Activated T-cell treated with anti-CD3 and anti-CD28 coated beads, Interleukin-2, amount 50 U/mL, for 4 hours (primary cell): ENCODE measurements around the gene RIIAD1. TPM values are rescaled to one million over a fixed set of nuclear protein-coding genes. Genes with fewer than 3 reads are reported as not detected.
"Not testable (repeated sequence)": the region's sequence is repeated elsewhere in the genome, so short reads cannot be mapped to it uniquely, and the experiment has no call there.

Source experiments
- ATAC-seq, 2 donors: fragments of 200-7000 bp; cut with Tn5 transposase; one replicate each; pipeline ENCODE4 v1.10.0; 2021
- DNase-seq: peaks from one replicate; pipeline ENCODE4 v3.0.0-alpha.2; 2020
- H3K27me3 Mint-ChIP-seq: one replicate; pipeline ENCODE4 v1.8.0; 2021; ENCODE audit warnings: low read depth, mixed read lengths
- H3K36me3 Mint-ChIP-seq: one replicate; pipeline ENCODE4 v1.8.0; 2022; ENCODE audit warnings: mixed read lengths; ENCODE audit not compliant: insufficient read depth
- H3K4me1 Mint-ChIP-seq: one replicate; pipeline ENCODE4 v1.8.0; 2021; ENCODE audit warnings: low read depth, mixed read lengths
- H3K4me3 Mint-ChIP-seq: one replicate; pipeline ENCODE4 v1.8.0; 2021; ENCODE audit warnings: mild to moderate bottlenecking, moderate library complexity, mixed read lengths
- H3K9me3 Mint-ChIP-seq: one replicate; pipeline ENCODE4 v1.8.0; 2021; ENCODE audit warnings: mixed read lengths
- total RNA-seq, 3 donors: library from RNA; stranded (reverse); gene quantifications; one replicate each; pipeline ENCODE4 v1.2.1, GENCODE V29; 2021

RIIAD1 gene
- total RNA-seq, 3 donors from 2014 or later: not detected

DNA sequence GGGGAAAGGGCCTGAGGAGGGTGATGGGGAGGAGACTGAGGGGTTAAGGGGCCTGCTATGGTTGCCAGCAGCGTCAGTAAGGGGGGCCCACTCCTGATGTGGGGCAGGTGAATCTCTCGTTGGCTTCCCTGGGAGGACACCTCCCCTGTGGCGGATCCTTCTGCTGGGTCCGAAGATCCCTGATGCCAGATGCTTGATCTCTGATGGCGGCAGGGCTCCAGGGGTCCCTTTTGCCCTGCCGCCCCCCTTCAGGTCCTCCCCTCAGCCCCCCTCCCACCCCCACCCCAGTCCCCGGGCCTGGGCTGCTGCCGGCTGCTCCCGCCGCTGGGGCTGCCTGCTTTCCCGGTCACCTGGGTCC lies 4.9 kb upstream of the RIIAD1 start:
- no peak for ATAC-seq
- H3K4me3 Mint-ChIP-seq: no peak overlapping the region
- peaks cover 21% of the 10 kb centered on the region for H3K4me1 Mint-ChIP-seq
- H3K27me3 Mint-ChIP-seq: peaks cover 50% of the 10 kb centered on the region
- H3K9me3 Mint-ChIP-seq: no peaks in the 10 kb centered on the region
- no peaks in the 10 kb centered on the region for H3K36me3 Mint-ChIP-seq
- DNase-seq: no peak

GRCh38 chr1:151716771-151717631 lies 4.3 kb upstream of the RIIAD1 start, which contains the start of gene CELF3:
TSS of gene CELF3 (minus strand) at chr1:151716803. CDS start at chr1:151716020, 783 bp downstream.
- no peak for ATAC-seq
- Mint-ChIP-seq H3K9me3 (no peaks in the 10 kb centered on the region), H3K27me3 (peaks cover 51% of the 10 kb centered on the region), H3K4me3 (no peak within 1 kb of the TSS), H3K4me1 (peaks cover 27% of the 10 kb centered on the region), H3K36me3 (no peaks in the 10 kb centered on the region)
- no peak for DNase-seq

DNA sequence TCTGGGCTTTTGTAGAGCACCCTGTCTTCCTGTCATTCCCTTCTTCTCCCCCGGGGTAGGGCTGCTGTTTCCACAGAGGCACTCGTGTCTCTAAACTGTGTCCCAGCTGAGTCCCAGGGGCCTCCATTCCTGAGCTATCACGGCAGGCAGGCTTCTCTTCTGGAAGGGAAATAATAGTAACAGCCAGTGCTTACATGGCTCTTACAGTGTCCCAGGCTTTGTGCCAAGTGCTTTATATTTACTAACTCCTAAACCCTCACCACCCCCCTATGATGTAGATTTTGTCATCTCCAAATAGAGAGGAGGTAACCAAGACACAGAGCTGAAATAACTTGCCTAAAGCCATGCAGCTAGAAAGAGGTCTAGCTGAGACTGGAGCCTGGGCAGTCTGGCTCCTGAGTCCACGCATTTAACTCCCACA lies 3.3 kb upstream of the RIIAD1 start:
- H3K9me3 Mint-ChIP-seq: no peaks in the 10 kb centered on the region
- H3K4me3 Mint-ChIP-seq: no peak overlapping the region
- H3K4me1 Mint-ChIP-seq: peaks cover 29% of the 10 kb centered on the region
- peaks cover 55% of the 10 kb centered on the region for H3K27me3 Mint-ChIP-seq
- DNase-seq (no peak), ATAC-seq (no peak)
- H3K36me3 Mint-ChIP-seq: no peaks in the 10 kb centered on the region

- H3K4me3 Mint-ChIP-seq: no peak overlapping the region
- peaks cover 54% of the 10 kb centered on the region for H3K27me3 Mint-ChIP-seq
- no peaks in the 10 kb centered on the region for H3K9me3 Mint-ChIP-seq
- no peak for DNase-seq
- peaks cover 29% of the 10 kb centered on the region for H3K4me1 Mint-ChIP-seq
- H3K36me3 Mint-ChIP-seq: no peaks in the 10 kb centered on the region
- ATAC-seq: no peak
Observed at GRCh38 chr1:151718666-151719065, 2.7 kb upstream of the RIIAD1 start.

DNA sequence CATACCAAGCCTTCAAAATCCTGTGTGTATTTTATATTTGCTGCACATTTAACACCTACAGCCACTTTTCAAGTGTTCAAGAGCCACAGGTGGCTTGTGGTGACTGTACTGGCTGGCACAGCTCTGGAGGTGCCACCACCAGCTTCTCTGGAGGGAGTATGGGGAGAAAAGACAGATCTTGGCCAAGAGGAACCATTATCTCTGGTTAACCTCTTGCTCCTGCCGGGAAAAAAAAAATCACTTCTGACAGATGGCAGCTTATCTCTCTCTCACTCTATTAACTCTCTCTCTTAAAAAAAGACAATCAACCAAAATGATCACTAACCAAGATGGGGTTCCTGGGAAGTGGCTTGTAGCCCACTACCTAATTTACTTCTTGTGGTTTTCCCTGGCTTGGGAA lies 1.2 kb upstream of the RIIAD1 start:
- no peak for DNase-seq
- Mint-ChIP-seq H3K4me3 (no peak overlapping the region), H3K4me1 (peaks cover 29% of the 10 kb centered on the region), H3K36me3 (no peaks in the 10 kb centered on the region), H3K9me3 (no peaks in the 10 kb centered on the region), H3K27me3 (peaks cover 58% of the 10 kb centered on the region)
- ATAC-seq: no peak

DNA sequence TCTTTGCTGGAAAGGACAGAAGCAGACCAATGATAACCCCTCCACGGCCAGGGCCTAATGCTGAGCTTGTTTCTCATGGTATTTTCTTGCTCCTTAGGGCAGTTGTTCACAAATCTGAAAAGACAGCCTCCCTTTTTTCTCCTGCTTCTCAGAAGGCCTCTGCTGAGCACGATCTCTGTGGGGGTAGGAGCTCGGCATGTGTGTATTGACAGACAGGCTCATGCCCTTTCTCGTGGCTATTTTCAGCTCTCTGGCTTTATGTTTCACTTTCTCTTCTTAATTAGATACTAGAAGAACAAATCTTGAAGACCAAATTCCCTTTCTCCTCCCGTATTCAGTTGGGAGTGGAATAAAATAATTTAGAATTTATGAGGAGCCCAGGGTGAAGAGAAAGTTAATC lies 768 bp upstream of the RIIAD1 start:
- DNase-seq: no peak
- no peaks in the 10 kb centered on the region for H3K36me3 Mint-ChIP-seq
- ATAC-seq: no peak
- H3K27me3 Mint-ChIP-seq: peaks cover 58% of the 10 kb centered on the region
- peaks cover 29% of the 10 kb centered on the region for H3K4me1 Mint-ChIP-seq
- no peaks in the 10 kb centered on the region for H3K9me3 Mint-ChIP-seq
- H3K4me3 Mint-ChIP-seq: peak overlapping the region; percentile 72

- no peak for ATAC-seq
- H3K4me3 Mint-ChIP-seq: peak overlapping the region; percentile 78
- no peaks in the 10 kb centered on the region for H3K36me3 Mint-ChIP-seq
- peaks cover 60% of the 10 kb centered on the region for H3K27me3 Mint-ChIP-seq
- no peaks in the 10 kb centered on the region for H3K9me3 Mint-ChIP-seq
- H3K4me1 Mint-ChIP-seq: peaks cover 27% of the 10 kb centered on the region
- DNase-seq: no peak
Observed at GRCh38 chr1:151721788-151722510, 627 bp downstream of the RIIAD1 start.

DNA sequence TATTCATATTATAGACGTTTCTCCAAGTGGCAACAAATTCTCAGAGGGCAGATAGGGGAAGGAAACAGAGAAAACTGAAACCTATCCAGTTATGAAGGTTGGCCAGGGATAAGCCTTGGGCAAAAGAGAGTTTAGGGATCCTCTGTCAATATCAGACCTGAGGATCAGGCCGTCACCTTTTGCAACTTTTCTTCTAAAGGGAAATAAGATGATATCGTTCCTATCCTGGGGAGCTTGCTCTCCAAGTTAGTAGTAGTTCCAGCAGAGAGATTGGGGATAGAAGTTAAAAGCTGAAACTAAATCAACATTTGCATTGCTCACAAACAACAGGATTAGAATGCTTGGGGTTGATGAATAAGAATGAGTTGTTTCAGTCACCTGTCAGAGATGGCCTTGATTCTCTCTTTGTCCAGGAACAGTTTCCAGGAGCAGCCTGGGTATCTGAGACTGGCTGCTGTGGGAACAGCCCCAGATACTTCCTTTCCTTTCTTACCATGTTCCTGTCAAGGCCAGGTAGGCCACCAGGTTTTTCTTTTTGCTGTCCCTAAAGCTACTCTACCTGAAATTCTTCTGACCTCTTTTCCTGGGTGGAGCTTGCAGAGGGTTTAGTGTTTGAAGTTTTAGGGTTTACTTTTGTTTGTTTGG lies 2.5 kb downstream of the RIIAD1 start:
- no peaks in the 10 kb centered on the region for H3K9me3 Mint-ChIP-seq
- H3K4me1 Mint-ChIP-seq: peaks cover 20% of the 10 kb centered on the region
- no peak overlapping the region for H3K4me3 Mint-ChIP-seq
- ATAC-seq (no peak), DNase-seq (no peak)
- H3K27me3 Mint-ChIP-seq: peaks cover 58% of the 10 kb centered on the region
- no peaks in the 10 kb centered on the region for H3K36me3 Mint-ChIP-seq

- Mint-ChIP-seq H3K27me3 (peaks cover 69% of the 10 kb centered on the region), H3K4me3 (no peak overlapping the region), H3K36me3 (no peaks in the 10 kb centered on the region), H3K9me3 (no peaks in the 10 kb centered on the region), H3K4me1 (no peaks in the 10 kb centered on the region)
- ATAC-seq: no peak
- no peak for DNase-seq
Observed at GRCh38 chr1:151728151-151729054, 7.1 kb downstream of the RIIAD1 start.

DNA sequence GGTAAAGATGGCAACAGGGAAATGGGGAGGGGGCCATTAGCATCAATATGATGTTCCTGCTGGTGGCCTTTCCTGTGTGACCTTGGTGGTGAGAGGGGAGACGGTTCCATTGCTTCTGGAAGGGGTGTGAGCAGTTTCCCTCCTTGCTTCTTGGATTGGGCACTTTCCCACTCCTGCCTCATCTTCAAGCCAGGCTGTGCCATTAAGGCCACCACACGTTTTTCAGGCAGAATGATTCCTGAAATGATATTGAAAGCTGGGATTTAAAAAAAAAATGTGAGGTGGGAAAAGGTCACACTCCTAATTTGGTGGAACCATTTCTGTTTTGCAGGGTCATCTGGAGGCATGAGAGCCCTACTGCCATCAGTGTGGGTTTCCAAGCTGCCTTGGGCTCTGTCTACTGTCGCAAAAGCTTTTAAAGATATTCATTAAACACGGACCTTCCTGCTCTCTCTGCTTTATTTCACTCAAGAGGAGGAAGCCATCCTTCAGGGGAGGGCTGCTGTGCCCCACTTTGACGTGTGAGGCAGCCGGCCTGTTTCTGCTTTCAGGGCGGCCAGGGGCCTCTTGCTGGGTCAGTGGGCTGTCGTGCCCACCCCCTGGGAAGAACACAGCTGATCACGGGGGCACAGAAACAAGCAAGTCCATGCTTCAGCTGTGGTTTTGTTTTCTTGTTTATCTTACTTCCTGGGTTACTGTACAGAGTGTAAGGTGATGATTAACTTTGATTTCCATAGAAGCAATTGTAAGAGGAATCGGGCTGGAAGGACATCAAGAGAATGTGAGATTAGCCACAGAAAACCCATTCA lies 8.0 kb downstream of the RIIAD1 start:
- no peak for ATAC-seq
- H3K27me3 Mint-ChIP-seq: peaks cover 61% of the 10 kb centered on the region

GRCh38 chr1:151729966-151730291 lies 8.6 kb downstream of the RIIAD1 start:
- Mint-ChIP-seq H3K4me1 (no peaks in the 10 kb centered on the region), H3K36me3 (no peaks in the 10 kb centered on the region), H3K4me3 (no peak overlapping the region), H3K9me3 (no peaks in the 10 kb centered on the region), H3K27me3 (peaks cover 58% of the 10 kb centered on the region)
- ATAC-seq (no peak), DNase-seq (no peak)

More for the DNA sequence above, 8.0 kb downstream of the RIIAD1 start:
- no peak for DNase-seq
- no peaks in the 10 kb centered on the region for H3K36me3 Mint-ChIP-seq
- no peaks in the 10 kb centered on the region for H3K9me3 Mint-ChIP-seq
- no peak overlapping the region for H3K4me3 Mint-ChIP-seq
- H3K4me1 Mint-ChIP-seq: no peaks in the 10 kb centered on the region

GRCh38 chr1:151733126-151733525 lies 11.8 kb downstream of the RIIAD1 start:
- H3K4me1 Mint-ChIP-seq: no peaks in the 10 kb centered on the region
- DNase-seq: no peak
- H3K36me3 Mint-ChIP-seq: no peaks in the 10 kb centered on the region
- H3K9me3 Mint-ChIP-seq: peaks cover 10% of the 10 kb centered on the region
- H3K4me3 Mint-ChIP-seq: no peak overlapping the region
- no peak for ATAC-seq
- peaks cover 32% of the 10 kb centered on the region for H3K27me3 Mint-ChIP-seq

GRCh38 chr1:151733995-151734394 lies 12.7 kb downstream of the RIIAD1 start:
- Mint-ChIP-seq H3K27me3 (peaks cover 26% of the 10 kb centered on the region), H3K9me3 (peaks cover 11% of the 10 kb centered on the region)
- not testable (repeated sequence) for H3K4me1 Mint-ChIP-seq, DNase-seq, H3K36me3 Mint-ChIP-seq, ATAC-seq, H3K4me3 Mint-ChIP-seq
